WTC11 (cell line): ENCODE measurements around the gene YES1. TPM values are rescaled to one million over a fixed set of nuclear protein-coding genes. Genes with fewer than 3 reads are reported as not detected.

Source experiments
- ATAC-seq: fragments of 200-7000 bp; cut with Tn5 transposase; 2 replicates; pipeline ENCODE4 v1.10.0; 2021; ENCODE audit warnings: mild to moderate bottlenecking, moderate library complexity
- CTCF ChIA-PET: fragments of 300-600 bp; sonication (Branson Sonifier 250); formaldehyde crosslinking; loops from one replicate; lab custom pipeline; 2021; ENCODE audit warnings: antibody characterized with exemption; lab: Charles Lee
- POLR2A ChIA-PET: fragments of 350-600 bp; sonication (Branson Sonifier 250); formaldehyde crosslinking; loops from one replicate; lab custom pipeline; 2021; ENCODE audit warnings: antibody characterized with exemption; lab: Charles Lee
- DNase-seq: peaks from one replicate; pipeline ENCODE4 v3.0.0; 2021; ENCODE audit warnings: low spot score
- H3K27ac Mint-ChIP-seq: 2 replicates; pipeline ENCODE4 v1.8.0; 2021; ENCODE audit warnings: mixed read lengths
- H3K27me3 Mint-ChIP-seq: 2 replicates; pipeline ENCODE4 v1.8.0; 2021; ENCODE audit warnings: low read depth, mild to moderate bottlenecking, moderate library complexity, mixed read lengths
- H3K36me3 Mint-ChIP-seq: 2 replicates; pipeline ENCODE4 v1.8.0; 2021; ENCODE audit warnings: mixed read lengths
- H3K4me1 Mint-ChIP-seq: 2 replicates; pipeline ENCODE4 v1.8.0; 2022; ENCODE audit warnings: mixed read lengths
- H3K4me3 Mint-ChIP-seq: 2 replicates; pipeline ENCODE4 v1.8.0; 2021; ENCODE audit warnings: mild to moderate bottlenecking, moderate library complexity, mixed read lengths
- H3K9me3 Mint-ChIP-seq: 2 replicates; pipeline ENCODE4 v1.8.0; 2021; ENCODE audit warnings: mixed read lengths
- ARID4B ChIP-seq: sonication (generic); formaldehyde crosslinking; IDR thresholded peaks from 2 replicates; pipeline ENCODE4 v1.8.0; 2023; ENCODE audit warnings: missing genetic modification reagents, mild to moderate bottlenecking, borderline replicate concordance
- CBFB ChIP-seq: sonication (generic); formaldehyde crosslinking; IDR thresholded peaks from 2 replicates; pipeline ENCODE4 v1.8.1; 2022; ENCODE audit warnings: mild to moderate bottlenecking, low read depth, missing genetic modification reagents
- ERG ChIP-seq: fragments of 250-450 bp; sonication (Bioruptor Pico); IDR thresholded peaks from 2 replicates; pipeline ENCODE4 v1.8.0; 2021; ENCODE audit warnings: mild to moderate bottlenecking
- ESRRA ChIP-seq: sonication (generic); formaldehyde crosslinking; IDR thresholded peaks from 2 replicates; pipeline ENCODE4 v1.8.1; 2022; ENCODE audit warnings: mild to moderate bottlenecking, missing genetic modification reagents, borderline replicate concordance
- ETV6 ChIP-seq: sonication (generic); formaldehyde crosslinking; IDR thresholded peaks from 2 replicates; pipeline ENCODE4 v1.8.1; 2022; ENCODE audit warnings: mild to moderate bottlenecking, missing genetic modification reagents
- FOXP1 ChIP-seq: sonication (generic); formaldehyde crosslinking; IDR thresholded peaks from 2 replicates; pipeline ENCODE4 v1.8.0; 2022; ENCODE audit warnings: missing genetic modification reagents, mild to moderate bottlenecking, moderate library complexity, borderline replicate concordance
- GRHL2 ChIP-seq: fragments of 250-450 bp; sonication (Bioruptor Pico); IDR thresholded peaks from 2 replicates; pipeline ENCODE4 v1.8.0; 2022; ENCODE audit warnings: mild to moderate bottlenecking, moderate library complexity; ENCODE audit not compliant: insufficient replicate concordance, severe bottlenecking
- HMGA2 ChIP-seq: fragments of 250-450 bp; sonication (Bioruptor Pico); IDR thresholded peaks from 2 replicates; pipeline ENCODE4 v1.4.0; 2021; ENCODE audit warnings: mild to moderate bottlenecking, moderate library complexity
- HMGXB4 ChIP-seq: sonication (generic); formaldehyde crosslinking; IDR thresholded peaks from 2 replicates; pipeline ENCODE4 v1.8.1; 2023; ENCODE audit warnings: mild to moderate bottlenecking, moderate library complexity, missing genetic modification reagents
- JAZF1 ChIP-seq: fragments of 250-450 bp; sonication (Bioruptor Pico); IDR thresholded peaks from 2 replicates; pipeline ENCODE4 v1.9.0; 2021; ENCODE audit warnings: moderate library complexity, mild to moderate bottlenecking, inconsistent platforms
- JUN ChIP-seq: sonication (generic); formaldehyde crosslinking; IDR thresholded peaks from 2 replicates; pipeline ENCODE4 v1.8.0; 2023; ENCODE audit warnings: mild to moderate bottlenecking, missing genetic modification reagents
- KAT7 ChIP-seq: sonication (generic); formaldehyde crosslinking; IDR thresholded peaks from 2 replicates; pipeline ENCODE4 v1.8.1; 2023; ENCODE audit warnings: missing genetic modification reagents, mild to moderate bottlenecking, borderline replicate concordance
- NFATC4 ChIP-seq: fragments of 250-450 bp; sonication (Bioruptor Pico); IDR thresholded peaks from 2 replicates; pipeline ENCODE4 v1.9.0; 2021; ENCODE audit warnings: mild to moderate bottlenecking
- RORB ChIP-seq: fragments of 250-450 bp; sonication (Bioruptor Pico); IDR thresholded peaks from 2 replicates; pipeline ENCODE4 v1.9.0; 2021; ENCODE audit warnings: mild to moderate bottlenecking
- SMAD3 ChIP-seq: sonication (generic); formaldehyde crosslinking; IDR thresholded peaks from 2 replicates; pipeline ENCODE4 v1.8.0; 2022; ENCODE audit warnings: missing genetic modification reagents, mild to moderate bottlenecking, borderline replicate concordance
- TCF7 ChIP-seq: sonication (generic); formaldehyde crosslinking; IDR thresholded peaks from 2 replicates; pipeline ENCODE4 v1.8.0; 2022; ENCODE audit warnings: mild to moderate bottlenecking, low read depth, missing genetic modification reagents, moderate library complexity
- USF1 ChIP-seq: sonication (generic); formaldehyde crosslinking; IDR thresholded peaks from 2 replicates; pipeline ENCODE4 v1.8.0; 2022; ENCODE audit warnings: mild to moderate bottlenecking, missing genetic modification reagents
- ZBTB21 ChIP-seq: sonication (generic); formaldehyde crosslinking; IDR thresholded peaks from 2 replicates; pipeline ENCODE4 v1.8.1; 2023; ENCODE audit warnings: mild to moderate bottlenecking, missing genetic modification reagents, borderline replicate concordance
- ZNF121 ChIP-seq: sonication (generic); formaldehyde crosslinking; IDR thresholded peaks from 2 replicates; pipeline ENCODE4 v1.8.0; 2023; ENCODE audit warnings: missing genetic modification reagents
- ZNF232 ChIP-seq: sonication (generic); formaldehyde crosslinking; IDR thresholded peaks from 2 replicates; pipeline ENCODE4 v1.8.0; 2022; ENCODE audit warnings: mild to moderate bottlenecking, missing genetic modification reagents
- ZNF263 ChIP-seq: sonication (generic); formaldehyde crosslinking; IDR thresholded peaks from 2 replicates; pipeline ENCODE4 v1.8.1; 2022; ENCODE audit warnings: low read depth, mild to moderate bottlenecking, moderate library complexity, missing genetic modification reagents
- ZNF396 ChIP-seq: fragments of 250-450 bp; sonication (Bioruptor Pico); IDR thresholded peaks from 2 replicates; pipeline ENCODE4 v1.8.0; 2021; ENCODE audit warnings: mild to moderate bottlenecking, moderate library complexity, borderline replicate concordance
- ZNF416 ChIP-seq: fragments of 250-450 bp; sonication (Bioruptor Pico); IDR thresholded peaks from 2 replicates; pipeline ENCODE4 v1.9.0; 2021; ENCODE audit warnings: mild to moderate bottlenecking, inconsistent platforms
- ZNF423 ChIP-seq: fragments of 250-450 bp; sonication (Bioruptor Pico); IDR thresholded peaks from 2 replicates; pipeline ENCODE4 v2.1.2; 2022; ENCODE audit warnings: mild to moderate bottlenecking, moderate library complexity
- total RNA-seq: library from RNA; stranded (reverse); gene quantifications from 3 replicates; pipeline ENCODE4 v1.2.3, GENCODE V29; 2021
- TF ChIP-seq, protein P1 (sequence below): sonication (generic); formaldehyde crosslinking; IDR thresholded peaks from 2 replicates; pipeline ENCODE4 v1.8.1; 2022; ENCODE audit warnings: low read depth, missing genetic modification reagents, borderline replicate concordance
- TF ChIP-seq, protein P2 (sequence below): sonication (generic); formaldehyde crosslinking; IDR thresholded peaks from 2 replicates; pipeline ENCODE4 v1.8.1; 2022; ENCODE audit warnings: mild to moderate bottlenecking, missing genetic modification reagents, moderate library complexity, borderline replicate concordance

The YES1 gene
- total RNA-seq, 1 experiment from 2014 or later: 113 TPM

DNA sequence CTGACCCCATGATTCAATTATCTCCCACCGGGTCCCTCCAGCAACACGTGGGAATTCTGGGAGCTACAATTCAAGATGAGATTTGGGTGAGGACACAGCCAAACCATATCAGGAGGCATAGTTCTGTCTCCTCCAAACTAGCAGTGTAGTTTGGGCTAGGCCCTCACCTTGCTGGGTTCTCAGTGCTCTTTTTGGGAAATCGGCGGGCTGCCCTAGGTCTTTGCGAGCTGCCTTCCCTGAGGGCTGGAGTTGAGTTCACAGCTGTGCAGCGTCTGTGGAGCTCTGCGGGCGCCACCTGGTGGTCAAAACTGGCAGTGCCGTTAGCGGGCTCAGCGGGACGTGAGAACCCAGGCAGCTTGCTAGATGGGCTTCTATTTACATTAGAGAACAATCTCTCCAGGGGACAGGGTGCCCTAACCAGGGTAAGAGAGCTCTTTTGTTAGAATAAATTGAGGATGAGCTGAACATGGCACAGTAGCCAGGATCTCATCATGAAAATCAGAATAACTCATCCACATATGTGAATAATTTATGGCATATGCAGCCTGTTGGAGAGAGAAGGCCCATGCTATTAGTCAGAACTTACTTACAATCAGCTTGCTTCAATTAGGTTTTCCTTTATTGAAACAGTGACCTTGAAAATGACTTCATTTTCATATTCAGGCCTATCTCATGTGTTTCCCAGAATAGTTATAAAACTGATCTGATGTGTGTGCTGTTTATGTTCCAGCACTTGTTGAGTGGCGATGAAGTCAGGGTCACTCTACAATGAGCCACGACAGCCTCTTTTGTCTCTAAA, 27.4 kb upstream of the YES1 start:
- ChIA-PET CTCF (interaction anchor here (0.6 to 3.1 kb wide), 49 partner anchors 9 to 572 kb away, joined by 3 to 45 read pairs (median 4); partner anchors contain the start of genes ADCYAP1, COLEC12, ENOSF1 and THOC1), POLR2A (interaction anchor here (1.0 kb wide), 1 partner anchor 182 kb away, joined by 3 read pairs; the partner anchor contains the start of gene TYMS)
- Mint-ChIP-seq H3K36me3 (no peaks in the 10 kb centered on the region), H3K27ac (no peak overlapping the region), H3K4me1 (peaks cover 8% of the 10 kb centered on the region; the same call in 1 of the 2 replicates), H3K9me3 (no peaks in the 10 kb centered on the region), H3K27me3 (peaks cover 78% of the 10 kb centered on the region), H3K4me3 (no peak overlapping the region; the same call in 1 of the 2 replicates)
- ATAC-seq: peak; percentile 94
- DNase-seq: peak; percentile 94
- TF ChIP-seq TCF7: no peak
- no peak for TF ChIP-seq HMGA2 (CRISPR knock-in tag)
- no peak for TF ChIP-seq ZNF121
- TF ChIP-seq ZNF423 (CRISPR knock-in tag): peak; percentile 93
- TF ChIP-seq JAZF1 (CRISPR knock-in tag): no peak
- TF ChIP-seq ESRRA (CRISPR knock-in tag): no peak
- no peak for TF ChIP-seq ZNF232 (CRISPR knock-in tag)
- no peak for TF ChIP-seq CBFB
- TF ChIP-seq NFATC4: no peak
- TF ChIP-seq ERG (CRISPR knock-in tag): no peak
- TF ChIP-seq, protein P1, sequence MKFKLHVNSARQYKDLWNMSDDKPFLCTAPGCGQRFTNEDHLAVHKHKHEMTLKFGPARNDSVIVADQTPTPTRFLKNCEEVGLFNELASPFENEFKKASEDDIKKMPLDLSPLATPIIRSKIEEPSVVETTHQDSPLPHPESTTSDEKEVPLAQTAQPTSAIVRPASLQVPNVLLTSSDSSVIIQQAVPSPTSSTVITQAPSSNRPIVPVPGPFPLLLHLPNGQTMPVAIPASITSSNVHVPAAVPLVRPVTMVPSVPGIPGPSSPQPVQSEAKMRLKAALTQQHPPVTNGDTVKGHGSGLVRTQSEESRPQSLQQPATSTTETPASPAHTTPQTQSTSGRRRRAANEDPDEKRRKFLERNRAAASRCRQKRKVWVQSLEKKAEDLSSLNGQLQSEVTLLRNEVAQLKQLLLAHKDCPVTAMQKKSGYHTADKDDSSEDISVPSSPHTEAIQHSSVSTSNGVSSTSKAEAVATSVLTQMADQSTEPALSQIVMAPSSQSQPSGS (CRISPR knock-in tag): no peak
- TF ChIP-seq FOXP1: no peak
- TF ChIP-seq USF1 (CRISPR knock-in tag): no peak
- no peak for TF ChIP-seq RORB
- no peak for TF ChIP-seq JUN (CRISPR knock-in tag)
- no peak for TF ChIP-seq ARID4B (CRISPR knock-in tag)
- TF ChIP-seq ZNF416 (CRISPR knock-in tag): no peak
- no peak for TF ChIP-seq ZNF263 (CRISPR knock-in tag)
- no peak for TF ChIP-seq ZNF396 (CRISPR knock-in tag)
- no peak for TF ChIP-seq KAT7 (CRISPR knock-in tag)
- TF ChIP-seq SMAD3 (CRISPR knock-in tag): no peak
- TF ChIP-seq ETV6: 0 out of 2 replicates have a peak, but pooled peaks have one; percentile 48
- TF ChIP-seq ZBTB21 (CRISPR knock-in tag): no peak
- no peak for TF ChIP-seq HMGXB4 (CRISPR knock-in tag)
- TF ChIP-seq, protein P2, sequence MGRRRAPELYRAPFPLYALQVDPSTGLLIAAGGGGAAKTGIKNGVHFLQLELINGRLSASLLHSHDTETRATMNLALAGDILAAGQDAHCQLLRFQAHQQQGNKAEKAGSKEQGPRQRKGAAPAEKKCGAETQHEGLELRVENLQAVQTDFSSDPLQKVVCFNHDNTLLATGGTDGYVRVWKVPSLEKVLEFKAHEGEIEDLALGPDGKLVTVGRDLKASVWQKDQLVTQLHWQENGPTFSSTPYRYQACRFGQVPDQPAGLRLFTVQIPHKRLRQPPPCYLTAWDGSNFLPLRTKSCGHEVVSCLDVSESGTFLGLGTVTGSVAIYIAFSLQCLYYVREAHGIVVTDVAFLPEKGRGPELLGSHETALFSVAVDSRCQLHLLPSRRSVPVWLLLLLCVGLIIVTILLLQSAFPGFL (CRISPR knock-in tag): no peak
- no peak for TF ChIP-seq GRHL2
